Measurements from ENCODE around the gene PPP1R27.

PPP1R27 gene

DNA sequence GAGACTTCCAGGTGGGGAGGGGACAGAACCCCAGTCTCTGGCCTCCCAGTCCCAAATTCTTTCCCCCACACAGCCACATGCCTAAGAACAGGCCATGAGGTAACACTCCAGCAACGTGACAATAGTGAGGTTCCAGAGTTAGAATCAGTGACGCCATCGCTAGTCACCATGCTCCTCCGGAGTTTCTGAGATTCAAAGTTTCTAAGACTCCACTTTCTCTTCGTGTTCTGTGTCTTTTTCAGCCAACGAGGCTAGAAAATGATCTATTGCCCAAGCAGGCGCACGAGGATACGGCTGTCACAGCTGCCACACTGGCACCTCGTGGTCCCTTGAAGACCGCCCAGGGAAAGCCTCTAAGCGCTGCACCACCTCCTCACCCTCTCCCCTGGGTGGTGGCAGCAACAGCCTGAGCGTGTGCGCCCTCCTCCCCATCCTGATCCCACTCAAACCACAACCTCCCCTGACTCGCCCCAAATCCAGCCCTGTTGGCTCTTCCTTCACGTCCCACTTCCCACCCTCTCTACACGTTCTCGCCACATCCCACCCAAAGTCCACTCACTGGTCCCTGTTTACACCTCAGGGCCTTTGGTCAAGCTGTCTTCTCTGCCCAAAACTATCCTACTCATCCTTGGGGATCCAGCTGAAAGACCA lies 2.8 kb downstream of the PPP1R27 start:
- in situ Hi-C loops (cut with HindIII; ENCODE audit: low pct_unique_long_range_greater_than_20kb, low sequenced_read_pairs): no loop called here
- TF ChIP-seq JUND (IDR thresholded peaks at IDR 0.05; ENCODE audit: low read depth): no peak
- DNase-seq (ENCODE audit: low read depth in 1 of 2, low spot score in 1 of 2): no peak

DNA sequence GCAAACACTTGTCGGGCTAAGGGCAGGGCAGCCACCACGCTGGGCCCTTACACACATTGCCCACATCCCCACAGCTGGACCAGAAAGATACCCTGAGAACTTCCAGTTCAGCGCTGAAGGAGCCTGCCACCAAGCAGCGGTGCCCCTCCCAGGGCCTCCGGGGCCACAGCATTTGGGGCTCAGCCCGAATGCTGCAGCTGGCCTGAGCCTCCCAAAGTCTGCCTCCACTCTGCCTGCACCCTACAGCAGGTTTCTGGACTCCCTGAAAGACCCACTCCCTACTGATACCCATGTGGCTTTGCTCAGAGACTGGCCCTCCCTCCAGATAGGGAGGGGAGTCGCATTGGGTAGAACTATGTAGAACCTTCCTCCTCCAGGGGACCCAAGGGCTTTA lies 3.3 kb downstream of the PPP1R27 start:
- in situ Hi-C loops (cut with HindIII; ENCODE audit: low pct_unique_long_range_greater_than_20kb, low sequenced_read_pairs): no loop called here

DNA sequence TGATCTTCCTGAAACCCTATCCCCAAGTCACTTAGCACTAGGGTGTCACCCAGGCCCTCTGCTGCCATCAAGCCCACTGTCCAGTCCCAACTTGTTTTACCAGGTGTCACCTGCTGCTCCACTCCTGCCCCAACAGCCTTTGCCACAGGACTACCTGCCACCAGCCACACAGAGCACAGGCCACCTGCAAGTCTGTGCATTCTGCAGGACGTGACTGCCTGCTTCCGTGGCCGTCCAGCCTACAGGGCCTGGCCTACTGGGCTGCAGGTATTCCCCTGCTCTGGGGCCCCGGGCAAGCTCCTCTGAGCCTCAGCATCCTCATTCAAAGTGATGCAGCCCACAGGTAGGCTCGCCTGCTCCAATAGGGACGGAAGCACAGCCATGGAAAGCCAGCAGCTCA lies 5.0 kb downstream of the PPP1R27 start:
- no peak for TF ChIP-seq JUND (IDR thresholded peaks at IDR 0.05; ENCODE audit: low read depth)
- in situ Hi-C loops (cut with HindIII; ENCODE audit: low pct_unique_long_range_greater_than_20kb, low sequenced_read_pairs): no loop called here
- no peak for DNase-seq (ENCODE audit: low read depth in 1 of 2, low spot score in 1 of 2)

More for the DNA sequence above, 3.3 kb downstream of the PPP1R27 start:
- no peak for DNase-seq (ENCODE audit: low read depth in 1 of 2, low spot score in 1 of 2)
- no peak for TF ChIP-seq JUND (IDR thresholded peaks at IDR 0.05; ENCODE audit: low read depth)

- no peak for TF ChIP-seq JUND (IDR thresholded peaks at IDR 0.05; ENCODE audit: low read depth)
- DNase-seq (ENCODE audit: low read depth in 1 of 2, low spot score in 1 of 2): no peak
- in situ Hi-C loops (cut with HindIII; ENCODE audit: low pct_unique_long_range_greater_than_20kb, low sequenced_read_pairs): no loop called here
Measured at GRCh38 chr17:81828656-81829055, 6.2 kb downstream of the PPP1R27 start.

DNA sequence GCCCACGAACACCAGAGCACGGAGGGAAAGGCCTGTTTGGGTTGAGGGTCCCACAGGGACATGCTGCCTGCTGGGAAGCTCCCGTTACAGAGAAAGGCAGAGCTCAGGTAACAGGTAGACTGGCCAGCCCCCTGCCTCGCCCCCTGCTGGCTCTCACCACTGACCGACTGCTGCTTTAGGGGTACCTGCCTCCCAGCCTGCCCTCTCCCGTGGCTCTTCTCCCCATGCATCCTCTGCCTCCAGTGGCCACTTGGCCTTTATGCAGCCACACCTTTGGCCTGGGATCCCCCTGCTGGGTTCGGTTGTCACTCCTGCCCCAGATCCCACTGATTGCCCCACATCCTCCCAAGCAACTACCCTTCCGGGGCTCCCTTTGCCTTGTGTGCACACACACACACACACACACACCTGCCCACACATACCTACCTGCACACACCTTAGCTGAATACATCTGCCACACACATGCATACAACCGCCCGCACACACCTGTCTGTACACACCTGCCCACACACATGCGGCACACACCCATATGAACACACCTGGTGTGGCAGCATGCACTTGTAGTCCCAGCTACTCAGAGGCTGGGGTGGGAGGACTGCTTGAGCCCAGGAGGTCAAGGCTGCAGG lies 8.9 kb downstream of the PPP1R27 start:
- DNase-seq (ENCODE audit: low read depth in 1 of 2, low spot score in 1 of 2): no peak
- TF ChIP-seq JUND (IDR thresholded peaks at IDR 0.05; ENCODE audit: low read depth): no peak
- in situ Hi-C loops (cut with HindIII; ENCODE audit: low pct_unique_long_range_greater_than_20kb, low sequenced_read_pairs): no loop called here

GRCh38 chr17:81824595-81824994 lies 10.3 kb downstream of the PPP1R27 start:
- DNase-seq (ENCODE audit: low read depth in 1 of 2, low spot score in 1 of 2): no peak
- in situ Hi-C loops (cut with HindIII; ENCODE audit: low pct_unique_long_range_greater_than_20kb, low sequenced_read_pairs): no loop called here
- TF ChIP-seq JUND (IDR thresholded peaks at IDR 0.05; ENCODE audit: low read depth): no peak

- no peak for DNase-seq (ENCODE audit: low read depth in 1 of 2, low spot score in 1 of 2)
- in situ Hi-C loops (cut with HindIII; ENCODE audit: low pct_unique_long_range_greater_than_20kb, low sequenced_read_pairs): no loop called here
- TF ChIP-seq JUND (IDR thresholded peaks at IDR 0.05; ENCODE audit: low read depth): no peak
Measured at GRCh38 chr17:81823820-81824550, 10.9 kb downstream of the PPP1R27 start.

DNA sequence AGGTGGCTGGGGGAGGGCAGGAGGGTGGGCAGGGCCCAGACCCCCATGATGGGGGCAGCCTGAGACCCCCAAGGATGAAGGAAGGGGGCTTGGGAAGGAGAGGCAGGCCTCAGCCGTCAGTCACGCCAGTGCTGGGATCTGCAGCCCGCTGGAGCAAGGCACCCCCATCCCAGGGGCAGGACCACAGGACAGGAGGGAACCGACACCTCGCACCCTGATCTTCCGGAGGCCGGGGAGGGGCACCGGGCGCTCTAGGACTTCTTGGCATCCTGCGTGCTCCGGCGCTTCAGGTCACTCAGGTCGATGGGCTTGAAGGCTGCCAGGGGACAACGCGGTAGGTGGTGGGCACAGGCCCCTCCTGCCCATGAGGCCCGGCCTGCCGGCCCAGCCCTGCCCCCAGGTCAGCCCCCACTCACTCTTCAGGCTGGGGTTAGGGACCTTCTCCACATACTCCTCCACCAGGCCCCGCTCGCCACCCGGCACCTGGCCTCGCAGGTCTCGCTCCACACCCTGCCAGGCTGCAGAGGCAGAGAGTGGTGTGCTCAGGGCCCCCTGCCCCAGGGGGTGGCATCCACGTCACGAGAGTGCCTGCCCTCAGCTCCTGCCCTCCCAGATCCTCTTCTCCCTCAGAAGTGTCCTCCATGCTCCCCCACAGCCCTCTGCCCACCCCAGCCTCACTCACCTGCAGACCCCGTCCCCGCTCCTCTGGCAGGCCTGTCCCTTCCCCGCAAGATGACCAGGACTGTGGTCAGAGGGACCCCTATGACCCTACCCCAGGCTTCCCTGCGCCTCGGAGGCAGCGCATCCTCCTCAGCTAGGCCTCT lies 11.6 kb downstream of the PPP1R27 start:
- no peak for DNase-seq (ENCODE audit: low read depth in 1 of 2, low spot score in 1 of 2)
- in situ Hi-C loops (cut with HindIII; ENCODE audit: low pct_unique_long_range_greater_than_20kb, low sequenced_read_pairs): no loop called here
- no peak for TF ChIP-seq JUND (IDR thresholded peaks at IDR 0.05; ENCODE audit: low read depth)

DNA sequence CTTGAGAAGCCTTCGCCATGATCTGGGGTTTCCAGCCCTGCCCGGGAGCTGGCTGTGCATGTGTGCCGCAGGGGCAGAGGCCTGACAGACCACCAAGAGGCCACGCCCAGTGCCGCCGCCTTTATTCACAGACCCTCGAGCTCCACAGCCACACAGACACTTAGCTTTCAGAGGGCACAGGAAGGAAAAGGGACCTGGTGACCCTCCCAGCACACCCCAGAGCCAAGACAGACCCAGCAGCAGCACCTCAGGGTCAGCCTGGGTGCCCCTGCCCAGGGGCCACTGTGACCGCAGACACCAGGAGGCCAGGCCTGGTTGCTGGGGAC lies 12.6 kb downstream of the PPP1R27 start:
- DNase-seq (ENCODE audit: low read depth in 1 of 2, low spot score in 1 of 2): no peak
- in situ Hi-C loops (cut with HindIII; ENCODE audit: low pct_unique_long_range_greater_than_20kb, low sequenced_read_pairs): no loop called here
- no peak for TF ChIP-seq JUND (IDR thresholded peaks at IDR 0.05; ENCODE audit: low read depth)

- TF ChIP-seq JUND (IDR thresholded peaks at IDR 0.05; ENCODE audit: low read depth): no peak
- DNase-seq (ENCODE audit: low read depth in 1 of 2, low spot score in 1 of 2): peak; percentile 96 to 97
- in situ Hi-C loops (cut with HindIII; ENCODE audit: low pct_unique_long_range_greater_than_20kb, low sequenced_read_pairs): no loop called here
Measured at GRCh38 chr17:81821603-81822311, 13.1 kb downstream of the PPP1R27 start.

DNA sequence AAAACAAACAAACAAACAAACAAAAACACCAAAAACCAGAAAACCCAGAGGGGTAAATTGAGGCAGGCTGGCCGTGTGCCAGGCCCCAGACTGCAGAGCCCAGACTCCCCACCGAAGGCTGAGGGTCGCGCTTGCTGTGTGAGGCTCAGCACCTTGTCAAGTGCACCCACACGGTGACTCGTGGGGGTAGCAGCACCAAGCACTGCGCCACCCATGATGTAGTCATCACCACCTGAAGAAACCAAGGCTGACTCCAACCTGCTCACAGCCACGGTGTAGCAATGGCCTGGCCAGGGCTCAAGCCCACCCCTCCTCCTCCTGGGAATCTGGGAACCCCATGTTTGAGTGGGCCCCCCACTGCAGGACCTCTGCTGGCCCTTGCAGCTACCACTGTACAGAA lies 13.7 kb downstream of the PPP1R27 start:
- no peak for TF ChIP-seq JUND (IDR thresholded peaks at IDR 0.05; ENCODE audit: low read depth)
- DNase-seq (ENCODE audit: low read depth in 1 of 2, low spot score in 1 of 2): no peak
- in situ Hi-C loops (cut with HindIII; ENCODE audit: low pct_unique_long_range_greater_than_20kb, low sequenced_read_pairs): no loop called here

DNA sequence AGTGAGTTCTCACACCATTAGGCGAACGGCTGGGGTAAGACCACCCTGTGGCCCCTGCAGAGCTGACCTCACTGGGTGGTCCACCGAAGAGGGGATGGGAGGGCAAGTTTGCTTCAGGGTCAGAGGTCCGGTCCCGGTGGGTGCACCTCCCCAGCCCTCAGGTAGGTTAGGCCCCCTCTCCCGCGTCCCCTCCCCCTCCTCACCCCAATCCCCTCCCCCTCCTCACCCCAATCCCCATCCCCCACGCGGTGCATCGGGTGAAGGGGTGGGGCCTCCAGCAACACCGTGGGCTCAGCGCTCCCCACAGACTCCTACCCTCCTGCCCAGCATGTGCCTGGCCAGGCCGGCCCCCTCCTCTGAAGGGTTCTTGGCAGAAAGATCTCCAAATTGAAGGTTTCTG lies 15.1 kb downstream of the PPP1R27 start:
- DNase-seq (ENCODE audit: low read depth in 1 of 2, low spot score in 1 of 2): no peak
- in situ Hi-C loops (cut with HindIII; ENCODE audit: low pct_unique_long_range_greater_than_20kb, low sequenced_read_pairs): no loop called here
- no peak for TF ChIP-seq JUND (IDR thresholded peaks at IDR 0.05; ENCODE audit: low read depth)

Data from T47D (cell line).